ENCODE results near the gene MBNL1. TPM values are rescaled to one million over a fixed set of nuclear protein-coding genes. Genes with fewer than 3 reads are reported as not detected.

MBNL1 gene
- total RNA-seq, 1 experiment from 2014 or later: 140 TPM

DNA sequence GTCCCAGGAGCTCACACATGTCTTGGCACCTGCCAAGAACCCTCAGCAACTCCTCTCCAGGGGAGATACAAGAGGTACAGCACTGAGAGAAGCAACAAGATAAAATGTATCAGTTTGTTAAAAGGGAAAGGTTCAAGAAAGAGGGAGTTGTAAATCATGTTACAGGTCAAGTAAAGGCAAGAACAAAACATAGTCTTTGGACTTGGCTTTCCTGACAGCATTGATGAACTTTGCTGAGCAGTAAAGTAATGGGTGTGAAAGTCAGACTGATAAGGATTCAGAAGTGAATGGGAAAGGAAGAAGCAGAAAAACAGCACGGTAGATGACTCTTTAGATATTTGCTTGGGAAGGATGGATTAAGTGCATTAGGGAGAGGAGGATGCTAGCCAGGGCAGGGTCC, 27.1 kb downstream of the MBNL1 start:
- H3K27me3 ChIP-seq (ENCODE audit: control insufficient read depth, insufficient read depth, low read length): no peaks in the 10 kb centered on the region
- H3K9me3 ChIP-seq (ENCODE audit: control insufficient read depth, insufficient read depth, low read depth, low read length): no peaks in the 10 kb centered on the region
- intact Hi-C loops (cut with micrococcal nuclease; ENCODE audit: unreplicated experiment): no loop called here
- ATAC-seq: no peak
- POLR2A ChIA-PET: no interaction called here
- peaks cover 42% of the 10 kb centered on the region for H3K4me1 ChIP-seq (ENCODE audit: control insufficient read depth, insufficient read depth, low read length)
- DNase-seq (ENCODE audit: low read depth, low spot score): no peak
- no peak overlapping the region for H3K4me3 ChIP-seq (ENCODE audit: low read depth in 2 of 2, low read length in 2 of 2)
- TF ChIP-seq SIN3A (IDR thresholded peaks at IDR 0.05; ENCODE audit: borderline replicate concordance, insufficient read depth, low read depth, low read length) (no peak), POLR2AphosphoS5 (IDR thresholded peaks at IDR 0.05; ENCODE audit: low read depth, low read length) (no peak), TCF7L2 (IDR thresholded peaks at IDR 0.05; ENCODE audit: low read depth, low read length) (no peak)
- TF ChIP-seq, protein P1, sequence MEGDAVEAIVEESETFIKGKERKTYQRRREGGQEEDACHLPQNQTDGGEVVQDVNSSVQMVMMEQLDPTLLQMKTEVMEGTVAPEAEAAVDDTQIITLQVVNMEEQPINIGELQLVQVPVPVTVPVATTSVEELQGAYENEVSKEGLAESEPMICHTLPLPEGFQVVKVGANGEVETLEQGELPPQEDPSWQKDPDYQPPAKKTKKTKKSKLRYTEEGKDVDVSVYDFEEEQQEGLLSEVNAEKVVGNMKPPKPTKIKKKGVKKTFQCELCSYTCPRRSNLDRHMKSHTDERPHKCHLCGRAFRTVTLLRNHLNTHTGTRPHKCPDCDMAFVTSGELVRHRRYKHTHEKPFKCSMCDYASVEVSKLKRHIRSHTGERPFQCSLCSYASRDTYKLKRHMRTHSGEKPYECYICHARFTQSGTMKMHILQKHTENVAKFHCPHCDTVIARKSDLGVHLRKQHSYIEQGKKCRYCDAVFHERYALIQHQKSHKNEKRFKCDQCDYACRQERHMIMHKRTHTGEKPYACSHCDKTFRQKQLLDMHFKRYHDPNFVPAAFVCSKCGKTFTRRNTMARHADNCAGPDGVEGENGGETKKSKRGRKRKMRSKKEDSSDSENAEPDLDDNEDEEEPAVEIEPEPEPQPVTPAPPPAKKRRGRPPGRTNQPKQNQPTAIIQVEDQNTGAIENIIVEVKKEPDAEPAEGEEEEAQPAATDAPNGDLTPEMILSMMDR (IDR thresholded peaks at IDR 0.05): no peak
- TF ChIP-seq, protein P2, sequence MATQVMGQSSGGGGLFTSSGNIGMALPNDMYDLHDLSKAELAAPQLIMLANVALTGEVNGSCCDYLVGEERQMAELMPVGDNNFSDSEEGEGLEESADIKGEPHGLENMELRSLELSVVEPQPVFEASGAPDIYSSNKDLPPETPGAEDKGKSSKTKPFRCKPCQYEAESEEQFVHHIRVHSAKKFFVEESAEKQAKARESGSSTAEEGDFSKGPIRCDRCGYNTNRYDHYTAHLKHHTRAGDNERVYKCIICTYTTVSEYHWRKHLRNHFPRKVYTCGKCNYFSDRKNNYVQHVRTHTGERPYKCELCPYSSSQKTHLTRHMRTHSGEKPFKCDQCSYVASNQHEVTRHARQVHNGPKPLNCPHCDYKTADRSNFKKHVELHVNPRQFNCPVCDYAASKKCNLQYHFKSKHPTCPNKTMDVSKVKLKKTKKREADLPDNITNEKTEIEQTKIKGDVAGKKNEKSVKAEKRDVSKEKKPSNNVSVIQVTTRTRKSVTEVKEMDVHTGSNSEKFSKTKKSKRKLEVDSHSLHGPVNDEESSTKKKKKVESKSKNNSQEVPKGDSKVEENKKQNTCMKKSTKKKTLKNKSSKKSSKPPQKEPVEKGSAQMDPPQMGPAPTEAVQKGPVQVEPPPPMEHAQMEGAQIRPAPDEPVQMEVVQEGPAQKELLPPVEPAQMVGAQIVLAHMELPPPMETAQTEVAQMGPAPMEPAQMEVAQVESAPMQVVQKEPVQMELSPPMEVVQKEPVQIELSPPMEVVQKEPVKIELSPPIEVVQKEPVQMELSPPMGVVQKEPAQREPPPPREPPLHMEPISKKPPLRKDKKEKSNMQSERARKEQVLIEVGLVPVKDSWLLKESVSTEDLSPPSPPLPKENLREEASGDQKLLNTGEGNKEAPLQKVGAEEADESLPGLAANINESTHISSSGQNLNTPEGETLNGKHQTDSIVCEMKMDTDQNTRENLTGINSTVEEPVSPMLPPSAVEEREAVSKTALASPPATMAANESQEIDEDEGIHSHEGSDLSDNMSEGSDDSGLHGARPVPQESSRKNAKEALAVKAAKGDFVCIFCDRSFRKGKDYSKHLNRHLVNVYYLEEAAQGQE (IDR thresholded peaks at IDR 0.05; ENCODE audit: insufficient read depth in 1 of 2, low read depth in 2 of 2, low read length in 1 of 2): no peak
- H3K36me3 ChIP-seq (ENCODE audit: control insufficient read depth, insufficient read depth, low read length): no peaks in the 10 kb centered on the region
- CTCF ChIA-PET: no interaction called here
- no peak overlapping the region for H3K27ac ChIP-seq (ENCODE audit: low read length)
- in situ Hi-C loops (cut with HindIII; ENCODE audit: low pct_unique_long_range_greater_than_20kb, low sequenced_read_pairs): no loop called here
- BruUV-seq (replicated peaks): no TSS peak

DNA sequence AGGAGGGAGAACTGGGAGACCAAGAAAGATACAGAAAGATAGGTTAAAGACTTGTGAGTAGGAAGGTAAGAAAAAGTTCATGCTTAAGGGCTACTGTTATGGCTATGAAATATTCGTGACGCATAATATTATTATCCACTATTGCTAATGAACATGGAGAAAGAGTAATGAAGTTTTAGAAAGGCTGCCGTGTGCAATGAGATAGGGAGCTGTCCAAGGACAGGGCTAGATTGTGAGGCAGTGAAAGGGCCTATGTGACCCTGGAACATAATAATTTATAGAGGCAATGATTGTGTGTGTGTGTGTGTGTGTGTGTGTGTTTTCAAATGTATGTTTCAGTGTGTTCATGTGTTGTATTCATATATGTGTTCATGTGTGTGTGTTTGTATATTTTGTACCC, 27.7 kb downstream of the MBNL1 start:
- H3K27me3 ChIP-seq (ENCODE audit: control insufficient read depth, insufficient read depth, low read length): no peaks in the 10 kb centered on the region
- in situ Hi-C loops (cut with HindIII; ENCODE audit: low pct_unique_long_range_greater_than_20kb, low sequenced_read_pairs): no loop called here
- CTCF ChIA-PET: interaction anchor here (0.6 kb wide), 1 partner anchor 12 kb away, joined by 4 read pairs; no protein-coding TSS in a partner anchor
- DNase-seq (ENCODE audit: low read depth, low spot score) (no peak), ATAC-seq (no peak)
- H3K36me3 ChIP-seq (ENCODE audit: control insufficient read depth, insufficient read depth, low read length): no peaks in the 10 kb centered on the region
- POLR2A ChIA-PET: interaction anchor here (0.6 kb wide), 1 partner anchor 18 kb away, joined by 5 read pairs; no protein-coding TSS in a partner anchor
- peaks cover 43% of the 10 kb centered on the region for H3K4me1 ChIP-seq (ENCODE audit: control insufficient read depth, insufficient read depth, low read length)
- TF ChIP-seq POLR2AphosphoS5 (IDR thresholded peaks at IDR 0.05; ENCODE audit: low read depth, low read length): no peak
- TF ChIP-seq SIN3A (IDR thresholded peaks at IDR 0.05; ENCODE audit: borderline replicate concordance, insufficient read depth, low read depth, low read length): no peak
- TF ChIP-seq, protein P2 (IDR thresholded peaks at IDR 0.05; ENCODE audit: insufficient read depth in 1 of 2, low read depth in 2 of 2, low read length in 1 of 2): no peak
- TF ChIP-seq, protein P1 (IDR thresholded peaks at IDR 0.05): no peak
- no peak for TF ChIP-seq TCF7L2 (IDR thresholded peaks at IDR 0.05; ENCODE audit: low read depth, low read length)
- intact Hi-C loops (cut with micrococcal nuclease; ENCODE audit: unreplicated experiment): no loop called here
- H3K27ac ChIP-seq (ENCODE audit: low read length): no peak overlapping the region
- no peak overlapping the region for H3K4me3 ChIP-seq (ENCODE audit: low read depth in 2 of 2, low read length in 2 of 2)
- no TSS peak for BruUV-seq (replicated peaks)
- no peaks in the 10 kb centered on the region for H3K9me3 ChIP-seq (ENCODE audit: control insufficient read depth, insufficient read depth, low read depth, low read length)

Data from Panc1 (cell line).